PC-3 (cell line): ENCODE results near the gene NECTIN3.

Experiments
- CTCF ChIP-seq: fragments of 300-600 bp; sonication (generic); conservative IDR thresholded peaks from 2 replicates; pipeline ENCODE4 v1.5.1; 2017; ENCODE audit warnings: antibody characterized with exemption, low read depth, mild to moderate bottlenecking, low read length
- EZH2 ChIP-seq: fragments of 300-600 bp; sonication (generic); IDR thresholded peaks from one replicate; pipeline ENCODE4 v1.6.1; 2017; ENCODE audit warnings: antibody characterized with exemption, mild to moderate bottlenecking, low read length; ENCODE audit not compliant: unreplicated experiment

DNA sequence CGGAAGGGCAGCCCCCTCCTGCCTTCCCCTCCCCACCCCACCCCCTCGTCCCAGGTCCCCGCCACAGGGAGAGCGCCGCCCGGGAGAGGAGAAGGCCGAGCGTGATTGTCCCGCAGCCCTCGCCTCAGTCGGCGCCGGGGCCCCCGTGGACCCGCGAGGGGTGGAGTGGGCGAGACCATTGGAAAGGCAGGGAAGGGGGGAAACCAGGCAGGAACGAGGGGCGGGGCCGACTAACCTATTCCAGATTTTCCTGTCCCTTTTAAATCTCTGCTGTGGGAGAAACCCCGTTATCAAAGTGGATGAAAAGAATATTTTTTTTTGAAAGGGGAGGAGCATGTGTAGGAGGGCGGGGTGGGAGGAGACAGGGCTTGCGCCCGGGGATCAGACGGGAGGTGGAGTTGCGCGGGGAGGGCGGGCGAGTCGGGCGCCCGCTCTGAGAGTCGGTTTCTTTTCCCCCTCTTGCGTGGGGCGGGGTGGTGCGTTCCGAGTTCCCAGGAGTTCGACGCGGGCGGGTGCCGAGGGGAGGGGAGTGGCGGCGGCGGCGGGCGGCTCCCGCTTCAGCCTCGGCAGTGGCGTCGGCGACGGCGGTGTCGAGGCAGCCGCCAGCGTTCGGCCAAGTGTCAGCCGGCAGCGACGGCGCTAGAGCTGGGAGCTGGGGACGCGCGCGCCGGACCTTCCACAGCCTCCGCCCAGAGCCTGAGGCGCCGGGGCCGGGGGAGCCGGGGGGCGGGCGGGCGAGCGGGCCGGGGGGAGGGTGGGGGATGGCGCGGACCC, at the start of gene NECTIN3:
- TF ChIP-seq CTCF: no peak
- TF ChIP-seq EZH2: no peak
